Measurements from ENCODE around the gene MINDY2. TPM values are rescaled to one million over a fixed set of nuclear protein-coding genes. Genes with fewer than 3 reads are reported as not detected.
"Not testable (repeated sequence)": the region's sequence is repeated elsewhere in the genome, so short reads cannot be mapped to it uniquely, and the experiment has no call there.

The MINDY2 gene
- total RNA-seq, 1 donor from 2014 or later: 37.2 TPM

GRCh38 chr15:58748852-58749531 is 22.1 kb upstream of the MINDY2 start:
- DNase-seq (peak; percentile 75), ATAC-seq (peak; percentile 54)
- intact Hi-C loops (cut with micrococcal nuclease): loop anchor here (10.0 kb wide), 1 partner anchor 64 kb away; no protein-coding TSS in a partner anchor

- peak; percentile 97 for ATAC-seq
- DNase-seq: peak; percentile 100
- intact Hi-C loops (cut with micrococcal nuclease): loop anchor here (10.0 kb wide), 1 partner anchor 65 kb away; no protein-coding TSS in a partner anchor
Measured at GRCh38 chr15:58749532-58750337, 21.4 kb upstream of the MINDY2 start, which contains the start of gene ADAM10. Gene ADAM10 (minus strand): TSS chr15:58749707. CDS start chr15:58749534, 173 bp downstream.

- DNase-seq: no peak
- intact Hi-C loops (cut with micrococcal nuclease): no loop called here
- ATAC-seq: no peak
Measured at GRCh38 chr15:58752716-58753115, 18.4 kb upstream of the MINDY2 start.

GRCh38 chr15:58755350-58755749 is 15.8 kb upstream of the MINDY2 start:
- DNase-seq: no peak
- intact Hi-C loops (cut with micrococcal nuclease): no loop called here
- ATAC-seq: no peak

GRCh38 chr15:58755956-58756355 is 15.1 kb upstream of the MINDY2 start:
- intact Hi-C loops (cut with micrococcal nuclease): no loop called here
- ATAC-seq (no peak), DNase-seq (no peak)

- no peak for DNase-seq
- ATAC-seq: peak; percentile 45
- intact Hi-C loops (cut with micrococcal nuclease): no loop called here
Measured at GRCh38 chr15:58758141-58758540, 13.0 kb upstream of the MINDY2 start.

GRCh38 chr15:58760385-58761009 is 10.6 kb upstream of the MINDY2 start:
- intact Hi-C loops (cut with micrococcal nuclease): no loop called here

GRCh38 chr15:58761010-58761388 is 10.1 kb upstream of the MINDY2 start:
- ATAC-seq (no peak), DNase-seq (no peak)
- intact Hi-C loops (cut with micrococcal nuclease): no loop called here

More at GRCh38 chr15:58760385-58761009, 10.6 kb upstream of the MINDY2 start:
- no peak for ATAC-seq
- DNase-seq: no peak

- DNase-seq (no peak), ATAC-seq (no peak)
- intact Hi-C loops (cut with micrococcal nuclease): no loop called here
Measured at GRCh38 chr15:58762285-58762684, 8.8 kb upstream of the MINDY2 start.

- no peak for DNase-seq
- intact Hi-C loops (cut with micrococcal nuclease): no loop called here
Measured at GRCh38 chr15:58762731-58763130, 8.4 kb upstream of the MINDY2 start.

GRCh38 chr15:58764468-58764867 is 6.6 kb upstream of the MINDY2 start:
- intact Hi-C loops (cut with micrococcal nuclease): no loop called here
- no peak for ATAC-seq
- no peak for DNase-seq

More at GRCh38 chr15:58762731-58763130, 8.4 kb upstream of the MINDY2 start:
- ATAC-seq: no peak

GRCh38 chr15:58766290-58766689 is 4.8 kb upstream of the MINDY2 start:
- no peak for DNase-seq
- no peak for ATAC-seq
- intact Hi-C loops (cut with micrococcal nuclease): no loop called here

- DNase-seq; ATAC-seq; intact Hi-C loops (cut with micrococcal nuclease): not testable (repeated sequence)
Measured at GRCh38 chr15:58768601-58769004, 2.5 kb upstream of the MINDY2 start.

GRCh38 chr15:58770519-58770856 is 614 bp upstream of the MINDY2 start:
- ATAC-seq (peak; percentile 32), DNase-seq (no peak)
- intact Hi-C loops (cut with micrococcal nuclease): loop anchor here (10.0 kb wide), 1 partner anchor 496 kb away; no protein-coding TSS in a partner anchor

GRCh38 chr15:58771621-58772250 is 634 bp downstream of the MINDY2 start:
- intact Hi-C loops (cut with micrococcal nuclease): loop anchor here (10.0 kb wide), 1 partner anchor 497 kb away; no protein-coding TSS in a partner anchor

GRCh38 chr15:58773024-58773423 is 1.9 kb downstream of the MINDY2 start:
- DNase-seq (no peak), ATAC-seq (no peak)
- intact Hi-C loops (cut with micrococcal nuclease): loop anchor here (10.0 kb wide), 1 partner anchor 498 kb away; no protein-coding TSS in a partner anchor

More at GRCh38 chr15:58771621-58772250, 634 bp downstream of the MINDY2 start:
- DNase-seq: peak; percentile 69
- peak; percentile 40 for ATAC-seq

GRCh38 chr15:58775402-58775801 is 4.3 kb downstream of the MINDY2 start:
- DNase-seq (no peak), ATAC-seq (no peak)
- intact Hi-C loops (cut with micrococcal nuclease): loop anchor here (10.0 kb wide), 1 partner anchor 501 kb away; no protein-coding TSS in a partner anchor

GRCh38 chr15:58777107-58777506 is 6.0 kb downstream of the MINDY2 start:
- intact Hi-C loops (cut with micrococcal nuclease): loop anchor here (10.0 kb wide), 1 partner anchor 502 kb away; no protein-coding TSS in a partner anchor
- ATAC-seq (no peak), DNase-seq (no peak)

GRCh38 chr15:58779554-58779953 is 8.5 kb downstream of the MINDY2 start:
- DNase-seq: no peak
- ATAC-seq: no peak
- intact Hi-C loops (cut with micrococcal nuclease): loop anchor here (10.0 kb wide), 1 partner anchor 505 kb away; no protein-coding TSS in a partner anchor
